SU-DHL-6 (cell line): ENCODE data around the gene HIVEP3.

ENCODE experiments used
- H2AFZ ChIP-seq: fragments of 200-600 bp; sonication (generic); 2 replicates; pipeline ENCODE4 v1.6.1; 2014; ENCODE audit warnings: low read depth, mild to moderate bottlenecking, moderate library complexity, mixed read lengths, antibody characterized with exemption, low read length; ENCODE audit not compliant: severe bottlenecking
- H3F3A ChIP-seq: fragments of 200-600 bp; shearing (Covaris generic); 2 replicates; pipeline ENCODE4 v1.6.0; 2016; ENCODE audit warnings: antibody characterized with exemption, mild to moderate bottlenecking; ENCODE audit not compliant: insufficient read depth
- H3K27ac ChIP-seq: fragments of 200-600 bp; sonication (generic); 2 replicates; pipeline ENCODE4 v1.5.1; 2016; ENCODE audit warnings: low read depth, mild to moderate bottlenecking, low read length, moderate library complexity, mixed read lengths
- H3K27me3 ChIP-seq: fragments of 200-600 bp; sonication (generic), shearing (Covaris generic); 2 replicates; pipeline ENCODE4 v1.6.0; 2014; ENCODE audit warnings: mild to moderate bottlenecking, low read length
- H3K36me3 ChIP-seq: fragments of 200-600 bp; sonication (generic); 2 replicates; pipeline ENCODE4 v1.6.1; 2014; ENCODE audit warnings: mild to moderate bottlenecking, low read length, mixed read lengths
- H3K4me2 ChIP-seq: fragments of 300-600, 200-600 bp; shearing (Covaris generic), sonication (generic); 2 replicates; pipeline ENCODE4 v1.6.0; 2014; ENCODE audit warnings: low read length, low read depth, mild to moderate bottlenecking; ENCODE audit not compliant: poor library complexity, severe bottlenecking
- H3K4me3 ChIP-seq: fragments of 200-600 bp; sonication (generic); 2 replicates; pipeline ENCODE4 v1.5.1; 2014; ENCODE audit warnings: antibody characterized with exemption, low read length, mild to moderate bottlenecking, mixed read lengths; ENCODE audit not compliant: insufficient read depth, poor library complexity, severe bottlenecking
- H3K79me2 ChIP-seq: fragments of 200-600 bp; sonication (generic); 2 replicates; pipeline ENCODE4 v1.6.1; 2014; ENCODE audit warnings: mild to moderate bottlenecking, low read length, moderate library complexity; ENCODE audit not compliant: insufficient read depth
- H3K9ac ChIP-seq: fragments of 200-600 bp; sonication (generic); 2 replicates; pipeline ENCODE4 v1.7.0; 2014; ENCODE audit warnings: mild to moderate bottlenecking, low read length
- H3K9me2 ChIP-seq: fragments of 200-600 bp; sonication (generic); replicated peaks from 2 replicates; pipeline ENCODE4 v1.6.1; 2014; ENCODE audit warnings: low read length; ENCODE audit not compliant: insufficient read depth
- H3K9me3 ChIP-seq: fragments of 200-600 bp; sonication (generic); 2 replicates; pipeline ENCODE4 v1.6.1; 2014; ENCODE audit warnings: low read length, mixed read lengths; ENCODE audit not compliant: insufficient read depth
- H4K20me1 ChIP-seq: fragments of 200-600 bp; sonication (generic); 2 replicates; pipeline ENCODE4 v1.6.1; 2014; ENCODE audit warnings: low read depth, mild to moderate bottlenecking, antibody characterized with exemption, low read length, moderate library complexity, mixed read lengths
- EZH2phosphoT487 ChIP-seq: fragments of 200-600 bp; sonication (generic), shearing (Covaris generic); conservative IDR thresholded peaks from 2 replicates; pipeline ENCODE4 v1.6.1; 2018; ENCODE audit warnings: mild to moderate bottlenecking, antibody characterized with exemption, low read length, moderate library complexity, mixed read lengths
- TF ChIP-seq, protein P1 (sequence below): fragments of 200-600 bp; sonication (generic); IDR thresholded peaks from one replicate; pipeline ENCODE4 v1.5.1; 2017; ENCODE audit warnings: antibody characterized with exemption, mild to moderate bottlenecking, low read length, moderate library complexity; ENCODE audit not compliant: insufficient read depth, poor library complexity, severe bottlenecking

Gene HIVEP3

DNA sequence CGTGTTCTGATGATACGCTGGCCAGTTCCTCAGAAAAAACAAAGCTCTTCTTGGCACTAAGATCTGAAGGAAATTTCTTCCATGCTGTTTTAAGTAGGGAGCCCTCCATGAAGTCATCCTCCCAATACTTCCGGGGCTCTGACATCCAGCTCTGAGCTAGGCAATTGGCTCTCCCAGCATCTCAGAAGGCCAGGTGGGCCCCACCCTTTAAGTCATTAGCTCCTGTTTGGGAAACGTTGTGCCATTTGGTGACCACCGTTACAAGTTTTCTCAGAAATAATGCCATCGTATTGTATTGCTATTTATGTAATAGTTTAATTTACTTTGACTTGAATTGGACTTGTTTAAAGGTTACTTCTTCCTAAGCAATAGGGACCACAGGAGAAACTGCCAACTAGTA, 303.9 kb downstream of the HIVEP3 start:
- Histone ChIP-seq H2AFZ (no peak overlapping the region), H3K9ac (no peak overlapping the region), H3F3A (no peaks in the 10 kb centered on the region), H3K79me2 (no peaks in the 10 kb centered on the region), H3K27me3 (no peaks in the 10 kb centered on the region), H3K9me2 (no peaks in the 10 kb centered on the region), H3K27ac (no peak overlapping the region), H3K36me3 (no peaks in the 10 kb centered on the region), H3K4me2 (no peak overlapping the region), H3K4me3 (no peak overlapping the region), H3K9me3 (no peaks in the 10 kb centered on the region), H4K20me1 (no peaks in the 10 kb centered on the region)
- TF ChIP-seq EZH2phosphoT487: no peak
- TF ChIP-seq, protein P1, sequence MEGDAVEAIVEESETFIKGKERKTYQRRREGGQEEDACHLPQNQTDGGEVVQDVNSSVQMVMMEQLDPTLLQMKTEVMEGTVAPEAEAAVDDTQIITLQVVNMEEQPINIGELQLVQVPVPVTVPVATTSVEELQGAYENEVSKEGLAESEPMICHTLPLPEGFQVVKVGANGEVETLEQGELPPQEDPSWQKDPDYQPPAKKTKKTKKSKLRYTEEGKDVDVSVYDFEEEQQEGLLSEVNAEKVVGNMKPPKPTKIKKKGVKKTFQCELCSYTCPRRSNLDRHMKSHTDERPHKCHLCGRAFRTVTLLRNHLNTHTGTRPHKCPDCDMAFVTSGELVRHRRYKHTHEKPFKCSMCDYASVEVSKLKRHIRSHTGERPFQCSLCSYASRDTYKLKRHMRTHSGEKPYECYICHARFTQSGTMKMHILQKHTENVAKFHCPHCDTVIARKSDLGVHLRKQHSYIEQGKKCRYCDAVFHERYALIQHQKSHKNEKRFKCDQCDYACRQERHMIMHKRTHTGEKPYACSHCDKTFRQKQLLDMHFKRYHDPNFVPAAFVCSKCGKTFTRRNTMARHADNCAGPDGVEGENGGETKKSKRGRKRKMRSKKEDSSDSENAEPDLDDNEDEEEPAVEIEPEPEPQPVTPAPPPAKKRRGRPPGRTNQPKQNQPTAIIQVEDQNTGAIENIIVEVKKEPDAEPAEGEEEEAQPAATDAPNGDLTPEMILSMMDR: no peak

DNA sequence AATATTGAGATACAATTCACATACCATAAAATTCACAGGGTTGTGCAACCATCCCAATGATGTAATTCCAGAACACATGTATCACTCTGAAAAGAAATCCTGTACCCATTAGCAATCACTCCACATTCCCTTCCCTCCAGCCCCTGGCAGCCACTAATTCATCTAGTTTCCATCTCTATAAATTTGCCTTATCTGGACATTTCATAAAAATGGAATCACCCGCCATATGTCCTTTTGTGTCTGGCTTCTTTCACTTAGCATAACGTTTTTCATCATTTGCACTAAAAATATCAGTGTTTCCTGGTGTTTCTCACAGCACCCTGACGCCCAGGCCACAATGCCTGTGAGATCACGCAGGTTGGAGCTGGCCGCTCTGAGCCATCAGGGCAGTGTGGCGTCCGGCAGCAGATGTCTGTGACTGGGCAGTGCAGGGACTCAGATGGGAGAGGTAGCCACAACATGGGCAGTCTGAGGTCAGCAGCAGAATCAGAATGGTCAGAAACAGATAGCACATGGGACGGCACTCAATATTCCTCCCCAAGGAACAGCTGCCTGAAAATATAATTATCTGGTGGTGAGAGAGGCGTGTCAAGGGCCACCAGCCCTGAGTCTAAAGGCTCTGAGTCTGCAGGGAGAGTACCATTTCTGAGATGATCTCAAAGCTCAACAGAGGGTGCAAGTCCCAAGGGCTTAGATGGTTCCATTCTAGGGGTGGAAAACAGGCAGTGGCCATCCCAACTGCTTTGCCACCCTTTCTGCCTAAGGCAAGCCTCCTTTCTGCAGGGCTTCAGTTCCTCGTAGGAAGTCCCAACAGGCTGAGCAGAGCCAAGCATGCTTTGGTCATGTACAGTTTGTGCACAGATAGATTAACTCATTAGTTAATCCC, 304.8 kb downstream of the HIVEP3 start:
- Histone ChIP-seq H4K20me1 (no peaks in the 10 kb centered on the region), H3K36me3 (no peaks in the 10 kb centered on the region), H2AFZ (no peak overlapping the region), H3K79me2 (no peaks in the 10 kb centered on the region), H3K27ac (no peak overlapping the region), H3K9ac (no peak overlapping the region), H3K4me2 (no peak overlapping the region), H3F3A (no peaks in the 10 kb centered on the region), H3K9me3 (no peaks in the 10 kb centered on the region), H3K9me2 (no peaks in the 10 kb centered on the region), H3K4me3 (no peak overlapping the region), H3K27me3 (no peaks in the 10 kb centered on the region)
- TF ChIP-seq, protein P1: no peak
- TF ChIP-seq EZH2phosphoT487: no peak

DNA sequence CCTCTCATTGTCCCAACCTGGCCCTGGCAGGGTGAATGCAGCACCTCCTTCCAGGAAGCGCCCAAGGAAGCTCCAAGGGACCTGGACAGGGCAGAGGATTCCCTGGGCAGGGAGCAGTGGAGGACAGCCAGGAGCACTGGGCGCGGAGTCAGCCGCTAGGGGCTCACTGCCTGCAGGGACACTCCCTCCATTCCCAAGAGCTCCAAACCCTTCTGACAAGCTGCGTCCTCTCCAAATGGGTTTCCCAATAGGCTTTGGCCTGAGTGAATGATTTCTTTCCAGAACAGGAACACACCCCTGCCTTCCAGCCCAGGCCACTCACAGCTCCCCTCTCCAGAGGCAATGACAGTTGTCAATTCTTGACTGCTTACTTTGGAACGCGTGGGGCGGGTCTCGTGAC, 305.8 kb downstream of the HIVEP3 start:
- Histone ChIP-seq H3K4me3 (no peak overlapping the region), H3K9ac (no peak overlapping the region), H3K4me2 (no peak overlapping the region), H3K9me2 (no peaks in the 10 kb centered on the region), H3K27ac (no peak overlapping the region), H3K36me3 (no peaks in the 10 kb centered on the region), H2AFZ (no peak overlapping the region), H3K79me2 (no peaks in the 10 kb centered on the region), H3F3A (no peaks in the 10 kb centered on the region), H4K20me1 (no peaks in the 10 kb centered on the region), H3K27me3 (no peaks in the 10 kb centered on the region), H3K9me3 (no peaks in the 10 kb centered on the region)
- TF ChIP-seq, protein P1: no peak
- no peak for TF ChIP-seq EZH2phosphoT487
